ENCODE measurements around the gene RELA.
"Not testable (repeated sequence)": the region's sequence is repeated elsewhere in the genome, so short reads cannot be mapped to it uniquely, and the experiment has no call there.

Gene RELA

DNA sequence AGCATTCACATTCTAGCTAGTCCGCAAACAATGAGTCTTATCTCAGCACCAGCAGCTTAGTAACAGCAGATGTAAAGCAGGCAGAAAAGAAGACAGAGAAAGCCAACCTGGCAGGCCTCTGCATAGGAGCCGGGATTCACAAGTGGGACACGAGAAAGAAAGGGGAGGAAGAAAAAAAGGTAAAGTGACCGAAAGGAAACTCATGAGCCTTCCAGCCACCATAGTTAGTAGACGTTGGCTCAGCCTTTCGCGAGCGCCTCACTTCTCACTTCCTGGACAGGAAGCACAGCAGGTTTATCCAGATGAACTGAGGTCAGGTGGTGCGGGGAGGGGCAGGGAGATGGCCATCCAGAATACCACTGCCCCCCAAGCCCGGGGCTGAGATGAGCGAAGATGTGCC, 29.7 kb upstream of the RELA start:
- FAIRE-seq (no peak), DNase-seq (ENCODE audit: insufficient read length, low spot score) (no peak)
- TF ChIP-seq, protein P1, sequence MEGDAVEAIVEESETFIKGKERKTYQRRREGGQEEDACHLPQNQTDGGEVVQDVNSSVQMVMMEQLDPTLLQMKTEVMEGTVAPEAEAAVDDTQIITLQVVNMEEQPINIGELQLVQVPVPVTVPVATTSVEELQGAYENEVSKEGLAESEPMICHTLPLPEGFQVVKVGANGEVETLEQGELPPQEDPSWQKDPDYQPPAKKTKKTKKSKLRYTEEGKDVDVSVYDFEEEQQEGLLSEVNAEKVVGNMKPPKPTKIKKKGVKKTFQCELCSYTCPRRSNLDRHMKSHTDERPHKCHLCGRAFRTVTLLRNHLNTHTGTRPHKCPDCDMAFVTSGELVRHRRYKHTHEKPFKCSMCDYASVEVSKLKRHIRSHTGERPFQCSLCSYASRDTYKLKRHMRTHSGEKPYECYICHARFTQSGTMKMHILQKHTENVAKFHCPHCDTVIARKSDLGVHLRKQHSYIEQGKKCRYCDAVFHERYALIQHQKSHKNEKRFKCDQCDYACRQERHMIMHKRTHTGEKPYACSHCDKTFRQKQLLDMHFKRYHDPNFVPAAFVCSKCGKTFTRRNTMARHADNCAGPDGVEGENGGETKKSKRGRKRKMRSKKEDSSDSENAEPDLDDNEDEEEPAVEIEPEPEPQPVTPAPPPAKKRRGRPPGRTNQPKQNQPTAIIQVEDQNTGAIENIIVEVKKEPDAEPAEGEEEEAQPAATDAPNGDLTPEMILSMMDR (IDR thresholded peaks at IDR 0.05; ENCODE audit: insufficient read depth, missing control alignments) = no peak

GRCh38 chr11:65691847-65692246, 29.1 kb upstream of the RELA start:
- not testable (repeated sequence) for DNase-seq (ENCODE audit: insufficient read length, low spot score); FAIRE-seq

GRCh38 chr11:65685981-65686380, 23.3 kb upstream of the RELA start:
- FAIRE-seq = no peak
- TF ChIP-seq, protein P1 (IDR thresholded peaks at IDR 0.05; ENCODE audit: insufficient read depth, missing control alignments) = no peak
- no peak for DNase-seq (ENCODE audit: insufficient read length, low spot score)

DNA sequence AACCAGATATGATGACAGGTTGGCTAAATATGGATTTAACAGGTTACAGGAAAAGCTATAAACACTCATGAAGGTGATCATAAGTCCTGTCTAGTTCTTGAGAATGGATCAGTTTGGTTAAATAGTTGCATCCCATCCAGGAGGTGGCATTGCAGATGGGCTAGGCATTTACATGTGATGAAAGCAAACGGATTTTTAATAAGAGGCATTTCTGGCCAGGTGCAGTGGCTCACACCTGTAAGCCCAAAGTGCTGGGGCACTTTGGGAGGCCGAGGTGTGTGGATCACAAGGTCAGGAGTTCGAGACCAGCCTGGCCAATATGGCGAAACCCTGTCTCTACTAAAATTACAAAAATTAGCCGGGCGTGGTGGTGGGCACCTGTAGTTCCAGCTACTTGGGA, 20.8 kb upstream of the RELA start:
- not testable (repeated sequence) for DNase-seq (ENCODE audit: insufficient read length, low spot score); FAIRE-seq

- FAIRE-seq = no peak
- TF ChIP-seq, protein P1 (IDR thresholded peaks at IDR 0.05; ENCODE audit: insufficient read depth, missing control alignments) = no peak
- DNase-seq (ENCODE audit: insufficient read length, low spot score) = no peak
Observed at GRCh38 chr11:65680192-65680743, 17.6 kb upstream of the RELA start.

- DNase-seq (ENCODE audit: insufficient read length, low spot score) (no peak), FAIRE-seq (no peak)
- TF ChIP-seq, protein P1 (IDR thresholded peaks at IDR 0.05; ENCODE audit: insufficient read depth, missing control alignments) = no peak
Observed at GRCh38 chr11:65672982-65673381, 10.3 kb upstream of the RELA start.

DNA sequence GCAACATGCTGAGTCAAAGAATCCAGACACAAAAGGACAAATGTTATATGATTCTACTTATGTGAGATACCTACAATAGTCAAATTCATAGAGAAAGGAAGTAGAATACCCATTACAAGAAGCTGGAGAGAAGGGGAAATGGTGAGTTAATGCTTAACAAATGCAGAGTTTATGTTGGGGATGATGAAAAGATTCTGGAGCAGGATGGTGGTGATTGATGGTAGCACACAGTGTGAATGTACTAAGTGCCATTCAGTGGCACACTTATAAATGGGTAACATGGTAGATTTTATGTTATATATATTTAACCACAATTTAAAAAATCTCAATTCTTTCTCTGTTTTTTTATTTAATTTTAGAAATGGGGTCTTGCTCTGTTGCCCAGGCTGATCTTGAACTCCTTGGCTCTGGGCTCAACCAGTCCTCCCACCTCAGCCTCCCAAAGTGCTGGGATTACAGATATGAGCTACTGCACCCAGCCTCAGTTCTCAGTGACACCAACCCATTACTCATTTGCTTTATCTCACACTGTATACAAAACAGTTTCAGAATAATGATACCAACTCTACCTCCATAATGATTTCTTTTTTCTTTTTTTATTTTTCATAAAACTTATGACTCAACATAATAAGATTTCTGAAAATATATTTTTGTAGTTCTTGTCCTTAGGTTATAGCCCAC, 9.6 kb upstream of the RELA start:
- no peak for FAIRE-seq

DNA sequence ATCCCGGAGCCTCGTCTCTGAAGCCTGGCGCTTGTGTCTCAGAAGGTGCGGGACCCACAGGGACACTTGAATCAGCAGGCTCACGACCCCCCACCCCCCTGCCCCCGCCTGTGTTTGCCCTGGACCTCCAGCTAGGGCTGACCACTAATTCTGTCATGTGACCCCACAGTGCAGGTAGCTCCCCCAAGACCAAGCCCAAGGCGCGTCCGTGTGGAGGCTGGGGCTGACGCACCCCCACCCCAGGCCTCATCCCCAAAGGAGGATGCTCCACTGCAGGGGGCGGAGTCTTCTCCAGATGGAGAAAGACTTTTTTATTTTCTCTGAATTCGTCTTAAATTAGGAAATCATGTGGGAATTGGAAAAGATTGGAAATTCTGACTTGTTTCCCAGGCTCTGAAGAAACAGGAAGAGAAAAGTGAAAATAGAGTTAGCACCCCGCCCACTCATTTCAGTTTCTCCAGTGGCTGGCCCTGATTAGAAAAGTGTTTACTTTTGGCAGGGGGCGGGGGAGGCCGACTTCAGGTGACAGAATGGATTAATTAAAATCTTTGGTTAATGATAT, 1.0 kb upstream of the RELA start:
- FAIRE-seq (no peak), DNase-seq (ENCODE audit: insufficient read length, low spot score) (no peak)
- TF ChIP-seq, protein P1 (IDR thresholded peaks at IDR 0.05; ENCODE audit: insufficient read depth, missing control alignments) = no peak

More for the DNA sequence above, 9.6 kb upstream of the RELA start:
- DNase-seq (ENCODE audit: insufficient read length, low spot score) = no peak
- TF ChIP-seq, protein P1 (IDR thresholded peaks at IDR 0.05; ENCODE audit: insufficient read depth, missing control alignments) = no peak

Measured in D721Med (cell line).